KOPT-K1 (cell line): ENCODE data around the gene LYRM4.

Source experiments
- H3K27ac ChIP-seq: fragments of 200-600 bp; sonication (generic); 2 replicates; pipeline ENCODE4 v1.5.1; 2016; ENCODE audit warnings: antibody characterized with exemption, mild to moderate bottlenecking, low read depth, low read length; ENCODE audit not compliant: poor library complexity, severe bottlenecking
- H3K36me3 ChIP-seq: fragments of 200-600 bp; sonication (generic); 2 replicates; pipeline ENCODE4 v1.5.1; 2017; ENCODE audit warnings: antibody characterized with exemption, mild to moderate bottlenecking, low read length, moderate library complexity; ENCODE audit not compliant: insufficient read depth
- H3K9me3 ChIP-seq: fragments of 200-600 bp; sonication (generic); 2 replicates; pipeline ENCODE4 v1.5.1; 2017; ENCODE audit warnings: antibody characterized with exemption, low read length, mild to moderate bottlenecking; ENCODE audit not compliant: insufficient read depth, poor library complexity, severe bottlenecking

Gene LYRM4

GRCh38 chr6:5266423-5266822 is 5.7 kb upstream of the LYRM4 start:
- Histone ChIP-seq H3K9me3 (no peaks in the 10 kb centered on the region), H3K36me3 (no peaks in the 10 kb centered on the region), H3K27ac (no peak overlapping the region)

GRCh38 chr6:5261545-5262109 is 877 bp upstream of the LYRM4 start:
- Histone ChIP-seq H3K9me3 (no peaks in the 10 kb centered on the region), H3K36me3 (no peaks in the 10 kb centered on the region), H3K27ac (peak overlapping the region; percentile 89)

- no peaks in the 10 kb centered on the region for H3K36me3 ChIP-seq
- H3K27ac ChIP-seq, result peak overlapping the region; percentile 89
- H3K9me3 ChIP-seq, result no peaks in the 10 kb centered on the region
These were observed 584 bp downstream of the LYRM4 start for GRCh38 chr6:5260111-5260620.

- no peaks in the 10 kb centered on the region for H3K9me3 ChIP-seq
- H3K27ac ChIP-seq, result no peak overlapping the region
- no peaks in the 10 kb centered on the region for H3K36me3 ChIP-seq
These were observed 1.3 kb downstream of the LYRM4 start for GRCh38 chr6:5259428-5259827.

GRCh38 chr6:5257400-5257799 is 3.4 kb downstream of the LYRM4 start:
- H3K27ac ChIP-seq, result no peak overlapping the region
- no peaks in the 10 kb centered on the region for H3K9me3 ChIP-seq
- H3K36me3 ChIP-seq, result peaks cover 10% of the 10 kb centered on the region; the same call in 1 of the 2 replicates

GRCh38 chr6:5256952-5257351 is 3.8 kb downstream of the LYRM4 start:
- peaks cover 10% of the 10 kb centered on the region; the same call in 1 of the 2 replicates for H3K36me3 ChIP-seq
- H3K9me3 ChIP-seq, result no peaks in the 10 kb centered on the region
- no peak overlapping the region for H3K27ac ChIP-seq

- no peak overlapping the region for H3K27ac ChIP-seq
- H3K36me3 ChIP-seq, result peaks cover 10% of the 10 kb centered on the region; the same call in 1 of the 2 replicates
- H3K9me3 ChIP-seq, result no peaks in the 10 kb centered on the region
These were observed 9.8 kb downstream of the LYRM4 start for GRCh38 chr6:5250911-5251310.

- Histone ChIP-seq H3K36me3 (peaks cover 10% of the 10 kb centered on the region; the same call in 1 of the 2 replicates), H3K27ac (no peak overlapping the region), H3K9me3 (no peaks in the 10 kb centered on the region)
These were observed 10.3 kb downstream of the LYRM4 start for GRCh38 chr6:5250451-5250850.

- H3K36me3 ChIP-seq, result peaks cover 10% of the 10 kb centered on the region
- H3K9me3 ChIP-seq, result no peaks in the 10 kb centered on the region
- H3K27ac ChIP-seq, result no peak overlapping the region
These were observed 11.2 kb downstream of the LYRM4 start for GRCh38 chr6:5249451-5250122.

- H3K9me3 ChIP-seq, result no peaks in the 10 kb centered on the region
- peaks cover 4% of the 10 kb centered on the region; the same call in 1 of the 2 replicates for H3K36me3 ChIP-seq
- H3K27ac ChIP-seq, result no peak overlapping the region
These were observed 12.2 kb downstream of the LYRM4 start for GRCh38 chr6:5248302-5249098.

GRCh38 chr6:5247201-5247600 is 13.5 kb downstream of the LYRM4 start:
- Histone ChIP-seq H3K9me3 (no peaks in the 10 kb centered on the region), H3K27ac (no peak overlapping the region), H3K36me3 (no peaks in the 10 kb centered on the region; the same call in 1 of the 2 replicates)

GRCh38 chr6:5246141-5247097 is 14.3 kb downstream of the LYRM4 start:
- Histone ChIP-seq H3K27ac (no peak overlapping the region), H3K9me3 (no peaks in the 10 kb centered on the region), H3K36me3 (no peaks in the 10 kb centered on the region; the same call in 1 of the 2 replicates)

GRCh38 chr6:5243069-5243468 is 17.7 kb downstream of the LYRM4 start:
- H3K27ac ChIP-seq, result no peak overlapping the region
- no peaks in the 10 kb centered on the region for H3K9me3 ChIP-seq
- no peaks in the 10 kb centered on the region; the same call in 1 of the 2 replicates for H3K36me3 ChIP-seq

- Histone ChIP-seq H3K9me3 (no peaks in the 10 kb centered on the region), H3K36me3 (no peaks in the 10 kb centered on the region; the same call in 1 of the 2 replicates), H3K27ac (no peak overlapping the region)
These were observed 19.5 kb downstream of the LYRM4 start for GRCh38 chr6:5241252-5241651.
